ENCODE measurements around the gene SH3BGRL3.

SH3BGRL3 gene

GRCh38 chr1:26278303-26278702, 1.6 kb upstream of the SH3BGRL3 start:
- DNase-seq, result no peak

GRCh38 chr1:26278724-26279455, 996 bp upstream of the SH3BGRL3 start:
- DNase-seq, result no peak

GRCh38 chr1:26280333-26281042, 602 bp downstream of the SH3BGRL3 start:
- DNase-seq, result no peak

- no peak for DNase-seq
Measured at GRCh38 chr1:26281091-26281958, 1.4 kb downstream of the SH3BGRL3 start.

GRCh38 chr1:26281971-26282370, 2.1 kb downstream of the SH3BGRL3 start:
- no peak for DNase-seq

- no peak for DNase-seq
Measured at GRCh38 chr1:26282401-26282918, 2.6 kb downstream of the SH3BGRL3 start.

GRCh38 chr1:26283279-26283853, 3.5 kb downstream of the SH3BGRL3 start:
- DNase-seq, result no peak

- no peak for DNase-seq
Measured at GRCh38 chr1:26283871-26284596, 4.1 kb downstream of the SH3BGRL3 start.

- no peak for DNase-seq
Measured at GRCh38 chr1:26284597-26285347, 4.9 kb downstream of the SH3BGRL3 start.

- DNase-seq, result no peak
Measured at GRCh38 chr1:26285366-26286063, 5.6 kb downstream of the SH3BGRL3 start.

- no peak for DNase-seq
Measured at GRCh38 chr1:26286064-26286416, 6.2 kb downstream of the SH3BGRL3 start.

- DNase-seq, result no peak
Measured at GRCh38 chr1:26287033-26287711, 7.3 kb downstream of the SH3BGRL3 start.

GRCh38 chr1:26287811-26288210, 7.9 kb downstream of the SH3BGRL3 start:
- no peak for DNase-seq

- no peak for DNase-seq
Measured at GRCh38 chr1:26288311-26288941, 8.5 kb downstream of the SH3BGRL3 start.

- DNase-seq, result no peak
Measured at GRCh38 chr1:26289158-26290059, 9.5 kb downstream of the SH3BGRL3 start.

GRCh38 chr1:26290122-26290881, 10.4 kb downstream of the SH3BGRL3 start:
- DNase-seq, result no peak

- DNase-seq, result no peak
Measured at GRCh38 chr1:26290882-26291261, 11.0 kb downstream of the SH3BGRL3 start.

- DNase-seq, result no peak
Measured at GRCh38 chr1:26291433-26291832, 11.5 kb downstream of the SH3BGRL3 start.

All from NCI-H1417 treated with DMSO at 0.1 percent for 48 hours (cell line).